ENCODE results near the gene DENND1A.
"Not testable (repeated sequence)": the region's sequence is repeated elsewhere in the genome, so short reads cannot be mapped to it uniquely, and the experiment has no call there.

The DENND1A gene

DNA sequence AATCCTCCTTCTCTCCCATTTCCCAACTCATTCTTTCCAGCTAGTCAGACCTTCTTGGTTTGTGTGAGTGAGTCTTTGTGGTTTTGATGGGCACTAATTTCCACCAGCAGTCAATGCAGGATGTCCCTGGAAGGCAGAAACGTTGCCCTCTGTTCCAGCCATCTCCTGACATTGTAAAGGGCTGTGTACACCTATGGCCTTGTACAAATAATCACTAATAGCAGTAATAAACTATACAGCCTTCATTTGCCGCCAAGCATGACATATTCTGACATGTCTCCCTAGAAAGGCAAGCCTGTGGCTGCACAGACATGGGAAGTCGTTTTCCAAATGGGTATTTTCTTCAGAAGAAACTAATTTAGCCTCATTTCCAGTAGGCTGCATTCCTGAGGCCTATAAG lies 18.4 kb upstream of the DENND1A start:
- DNase-seq (ENCODE audit: low read depth), result no peak

DNA sequence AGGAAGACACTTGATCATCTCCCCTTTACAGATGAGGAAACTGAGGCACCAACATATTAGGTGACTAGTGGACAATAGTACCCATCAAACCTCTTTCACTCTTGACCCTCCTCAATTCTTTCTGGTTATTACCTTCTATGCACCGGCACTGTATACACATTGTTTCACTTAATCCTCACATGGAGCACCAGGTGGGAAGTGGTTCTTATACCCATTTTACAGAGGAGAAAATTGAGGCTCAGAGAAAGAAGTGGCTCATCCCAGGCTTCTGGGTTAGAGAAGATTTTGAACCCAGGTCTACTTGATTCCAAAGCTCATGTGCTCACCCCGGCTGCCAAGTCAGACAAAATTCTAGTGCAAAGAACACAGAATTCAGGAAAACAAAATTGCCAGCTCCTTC lies 17.4 kb upstream of the DENND1A start:
- no peak for DNase-seq (ENCODE audit: low read depth)

DNA sequence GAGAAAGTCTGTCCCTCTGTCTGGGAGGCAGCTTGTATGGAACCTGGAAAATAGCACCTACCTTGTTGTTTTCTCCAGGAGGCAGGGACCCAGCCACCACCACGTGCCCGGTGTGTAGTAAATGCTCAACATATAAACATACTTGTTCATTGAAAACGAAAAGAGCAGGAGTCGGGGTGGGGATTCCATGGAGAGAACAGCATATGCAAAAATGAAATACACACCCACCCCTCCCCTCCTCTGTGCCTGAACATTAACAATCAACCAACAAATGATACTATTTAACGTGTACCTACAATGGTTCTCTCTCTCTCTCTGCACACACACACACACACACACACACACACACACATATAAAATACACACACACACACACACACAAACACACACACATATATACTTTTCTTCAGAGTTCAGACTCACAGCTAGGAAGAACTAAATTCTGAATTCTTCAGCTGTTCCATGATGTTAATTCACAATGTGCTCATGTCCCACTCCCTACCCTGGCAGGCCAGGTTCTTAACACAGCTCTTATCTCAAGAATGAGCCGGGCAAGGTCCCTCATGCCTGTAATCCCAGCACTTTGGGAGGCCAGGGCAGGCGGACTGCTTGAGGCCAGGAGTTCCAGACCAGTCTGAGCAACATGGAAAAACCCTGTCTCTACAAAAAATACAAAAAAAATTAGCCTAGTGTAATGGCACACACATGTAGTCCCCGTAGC lies 16.3 kb upstream of the DENND1A start:
- no peak for DNase-seq (ENCODE audit: low read depth)

DNA sequence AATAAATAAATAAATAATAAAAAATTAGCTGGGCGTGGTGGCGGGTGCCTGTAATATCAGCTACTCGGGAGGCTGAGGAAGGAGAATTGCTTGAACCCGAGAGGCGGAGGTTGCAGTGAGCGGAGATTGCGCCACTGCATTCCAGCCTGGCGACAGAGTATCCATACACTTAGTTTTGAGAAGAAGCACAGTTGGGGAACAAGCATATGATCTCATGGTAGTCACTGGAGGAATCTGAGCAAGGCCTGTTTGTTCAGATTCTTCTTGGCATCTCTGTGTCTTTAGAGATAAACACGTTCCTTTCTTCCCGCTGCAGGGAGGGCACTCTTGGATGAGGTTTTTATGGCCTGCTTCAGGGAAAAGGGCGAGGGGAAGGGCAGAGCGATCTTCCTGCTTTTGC lies 15.6 kb upstream of the DENND1A start:
- no peak for DNase-seq (ENCODE audit: low read depth)

DNA sequence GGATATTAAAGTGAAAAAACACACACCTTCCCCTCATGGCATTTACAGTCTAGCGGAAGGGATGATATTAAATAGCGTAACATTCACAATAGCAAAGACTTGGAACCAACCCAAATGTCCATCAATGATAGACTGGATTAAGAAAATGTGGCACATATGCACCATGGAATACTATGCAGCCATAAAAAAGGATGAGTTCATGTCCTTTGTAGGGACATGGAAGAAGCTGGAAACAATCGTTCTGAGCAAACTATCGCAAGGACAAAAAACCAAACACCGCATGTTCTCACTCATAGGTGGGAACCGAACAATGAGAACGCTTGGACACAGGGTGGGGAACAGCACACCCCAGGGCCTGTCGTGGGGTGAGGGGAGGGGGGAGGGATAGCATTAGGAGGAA lies 14.5 kb upstream of the DENND1A start:
- DNase-seq (ENCODE audit: low read depth), result not testable (repeated sequence)

DNA sequence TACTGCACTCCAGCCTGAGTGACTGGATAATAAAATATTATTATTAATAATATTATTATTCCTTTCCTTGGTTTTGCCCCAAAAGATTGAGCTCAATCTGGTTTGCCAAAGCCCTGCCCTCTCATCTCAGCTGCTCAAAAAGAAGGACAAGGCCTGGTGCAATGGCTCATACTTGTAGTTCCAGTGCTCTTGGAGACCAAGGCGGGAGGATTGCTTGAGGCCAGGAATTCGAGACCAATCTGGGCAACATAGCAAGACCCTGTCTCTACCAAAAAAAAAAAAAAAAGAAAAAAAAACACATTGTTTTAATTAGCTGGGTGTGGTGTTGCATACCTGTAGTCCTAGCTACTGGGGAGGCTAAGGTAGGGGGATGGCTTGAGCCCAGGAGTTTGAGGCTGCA lies 13.7 kb upstream of the DENND1A start:
- no peak for DNase-seq (ENCODE audit: low read depth)

DNA sequence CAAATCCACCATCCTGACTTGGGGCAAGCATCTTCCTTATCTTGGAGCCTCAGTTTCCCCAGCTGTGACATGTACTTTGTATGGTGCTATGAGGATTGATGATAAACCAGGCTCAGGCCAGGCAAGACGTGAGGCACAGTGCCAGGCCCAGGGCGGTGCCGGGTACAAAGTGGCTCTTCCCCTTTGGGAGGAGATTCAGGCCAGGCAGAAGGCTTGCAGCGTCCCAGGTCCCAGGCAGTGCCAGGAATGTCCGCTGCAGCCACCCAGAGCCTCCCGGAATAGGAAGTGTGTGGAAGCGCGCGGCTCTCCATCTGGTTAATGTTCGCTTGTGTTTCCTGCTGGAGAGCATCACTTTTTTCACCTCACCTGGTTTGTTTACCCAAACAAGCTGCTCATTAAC lies 12.6 kb upstream of the DENND1A start:
- DNase-seq (ENCODE audit: low read depth), result no peak

DNA sequence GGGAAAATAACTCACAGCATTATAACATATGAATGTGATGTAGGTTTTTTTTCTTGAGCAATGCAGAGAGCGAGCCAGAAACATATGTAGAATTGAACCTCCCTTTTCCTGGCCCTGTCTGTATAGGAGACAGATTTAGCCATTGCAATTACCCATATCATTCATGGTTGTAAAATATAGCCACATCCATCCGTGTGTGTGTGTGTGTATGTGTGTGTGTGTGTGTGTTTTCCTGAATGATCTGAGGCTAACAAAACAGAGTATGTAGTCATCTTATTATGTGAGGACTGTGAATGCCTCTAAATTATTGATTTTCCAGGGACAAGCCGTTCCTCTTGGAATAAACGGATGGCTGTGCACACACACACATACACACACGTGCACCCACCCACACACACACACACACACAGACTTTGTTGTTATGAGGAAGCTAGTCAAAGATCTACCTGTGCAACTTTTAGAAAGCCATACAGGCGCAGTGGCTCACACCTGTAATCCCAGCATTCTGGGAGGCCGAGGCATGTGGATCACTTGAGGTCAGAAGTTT lies 11.7 kb upstream of the DENND1A start:
- DNase-seq (ENCODE audit: low read depth), result no peak

DNA sequence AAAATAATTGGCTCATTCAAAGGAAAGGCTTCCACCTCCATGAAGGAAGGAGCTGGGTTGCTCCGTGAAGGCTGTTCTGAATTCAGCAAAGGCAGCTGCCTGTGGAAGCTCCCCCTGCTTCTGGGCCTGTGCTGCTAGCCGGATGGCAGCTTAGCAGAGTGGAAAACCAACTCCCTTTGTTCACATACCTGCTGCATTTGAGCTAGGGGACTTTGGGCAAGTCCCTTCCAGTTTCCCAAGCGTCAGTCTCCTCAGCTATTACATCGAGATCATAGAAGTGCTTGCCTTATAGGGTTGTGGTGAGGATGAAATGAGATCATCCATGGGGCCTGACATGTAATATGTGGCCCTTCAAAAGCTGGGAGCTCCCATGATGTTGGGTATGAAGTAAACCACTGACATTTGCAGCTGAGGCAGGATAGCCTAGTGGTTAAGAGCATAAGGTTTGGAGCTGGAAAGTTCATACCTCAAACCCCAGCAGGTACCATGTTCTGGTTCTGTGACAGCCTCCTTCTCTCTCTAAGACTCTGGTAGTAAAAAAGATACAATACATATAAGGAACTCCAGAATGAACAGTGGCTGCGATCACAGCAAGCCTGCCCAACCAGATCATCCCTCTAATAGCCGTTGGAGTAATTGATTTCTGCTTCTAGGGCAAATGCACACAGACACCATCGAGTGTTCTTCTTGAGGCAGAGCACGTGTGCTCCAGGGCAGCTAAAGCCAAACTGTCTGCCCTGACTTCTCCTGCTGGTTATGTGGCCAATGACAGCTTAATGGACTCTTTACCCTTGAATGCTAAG lies 11.0 kb upstream of the DENND1A start:
- DNase-seq (ENCODE audit: low read depth), result no peak

DNA sequence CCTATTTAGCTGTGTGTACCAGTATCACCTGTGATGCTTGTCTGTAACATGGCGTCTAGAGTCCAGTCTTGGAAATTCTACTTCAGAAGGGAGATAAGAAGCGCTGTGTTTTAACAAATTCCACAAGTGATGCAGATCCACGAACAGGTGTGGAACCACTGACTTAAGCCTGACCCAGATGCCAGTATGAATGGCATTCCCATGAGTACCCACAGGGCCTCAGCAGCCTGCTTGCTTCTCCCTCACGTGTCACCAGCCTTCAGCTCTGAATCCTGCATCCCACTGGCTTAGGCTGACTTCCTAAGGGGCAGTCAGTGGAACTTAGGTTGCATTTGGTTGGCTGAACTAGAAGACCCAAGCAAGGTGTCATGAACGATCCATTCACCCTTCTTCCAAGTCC lies 8.5 kb upstream of the DENND1A start:
- DNase-seq (ENCODE audit: low read depth), result no peak

DNA sequence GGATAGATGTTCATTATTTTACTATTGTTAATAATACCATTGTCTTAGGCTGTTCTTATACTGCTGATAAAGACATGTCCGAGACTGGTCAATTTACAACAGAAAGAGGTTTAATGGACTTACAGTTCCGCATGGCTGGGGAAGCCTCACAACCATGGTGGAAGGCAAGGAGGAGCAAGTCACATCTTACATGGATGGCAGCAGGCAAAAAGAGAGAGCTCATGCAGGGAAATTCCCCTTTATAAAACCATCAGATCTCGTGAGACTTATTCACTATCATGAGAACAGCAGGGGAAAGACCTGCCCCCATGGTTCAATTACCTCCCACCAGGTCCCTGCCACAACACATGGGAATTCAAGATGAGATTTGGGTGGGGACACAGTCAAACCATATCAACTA lies 6.6 kb upstream of the DENND1A start:
- DNase-seq (ENCODE audit: low read depth), result not testable (repeated sequence)

DNA sequence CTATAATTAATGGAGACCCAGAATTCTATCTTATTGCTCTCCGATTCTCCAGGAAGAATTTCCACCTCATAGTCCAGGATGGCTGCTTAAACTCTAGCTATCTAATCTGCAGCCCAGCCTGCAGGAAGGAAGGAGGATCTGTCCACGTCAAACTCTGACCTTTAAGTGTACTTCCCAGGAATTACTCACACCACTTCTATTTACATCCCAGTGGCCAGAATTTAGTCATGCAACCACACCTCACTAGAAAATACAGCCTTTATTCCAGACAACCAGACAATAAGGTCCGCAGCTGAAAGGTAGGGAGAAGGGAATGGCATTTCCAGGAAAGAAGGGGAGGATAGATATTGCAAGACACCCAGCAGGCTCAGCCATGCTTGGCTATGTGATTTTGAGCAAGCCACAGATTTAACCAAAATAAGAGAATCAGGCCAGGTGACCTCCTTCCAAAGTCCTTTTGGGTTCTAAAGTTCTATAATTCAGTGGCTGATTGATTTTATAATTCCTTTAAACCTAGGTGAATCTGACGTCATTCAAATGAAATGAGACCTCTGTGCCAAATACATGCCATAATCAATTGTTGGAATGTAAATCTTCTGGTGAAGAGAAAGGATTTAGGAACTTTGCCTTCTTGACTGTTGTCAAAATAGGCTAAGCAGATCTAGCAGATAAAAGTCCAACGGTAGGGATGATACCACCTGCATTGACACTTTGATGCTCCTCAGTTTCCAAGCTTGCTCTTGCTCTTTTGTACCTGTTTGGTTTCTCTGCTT lies 3.7 kb upstream of the DENND1A start:
- no peak for DNase-seq (ENCODE audit: low read depth)

DNA sequence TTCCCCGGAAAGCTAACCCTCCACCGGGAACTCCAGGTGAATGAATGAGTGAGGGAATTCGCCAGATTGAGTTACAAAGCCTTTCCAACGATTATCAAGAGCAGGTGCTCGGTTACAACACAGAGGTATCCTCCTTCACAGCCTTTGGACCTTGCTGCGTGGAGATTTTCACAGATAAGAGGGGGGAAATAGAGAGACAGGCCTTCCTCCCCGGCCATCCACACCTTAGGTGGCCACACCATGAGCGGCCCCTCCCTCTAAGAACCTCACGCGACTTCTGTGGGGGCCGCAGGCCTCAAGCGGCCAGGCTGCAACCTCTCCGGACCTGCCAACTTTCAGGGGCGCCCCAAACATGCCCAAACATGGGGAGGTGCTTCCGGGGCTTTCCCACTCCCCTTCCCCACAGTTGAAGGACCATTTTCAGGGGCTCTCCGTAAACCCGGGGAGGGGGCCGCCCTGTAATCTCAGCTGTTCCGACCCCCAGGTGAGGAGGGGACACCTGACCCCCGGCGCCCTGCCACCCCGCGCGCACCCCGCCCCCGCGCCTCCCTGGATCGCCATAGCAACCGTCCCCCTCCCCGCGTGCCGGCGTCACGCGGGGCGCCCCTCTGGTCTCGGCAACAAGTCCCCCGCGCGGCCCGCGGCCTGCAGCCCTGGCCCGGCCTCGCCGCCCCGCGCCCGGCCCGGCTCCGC lies 603 bp downstream of the DENND1A start:
- DNase-seq (ENCODE audit: low read depth), result peak; percentile 28

DNA sequence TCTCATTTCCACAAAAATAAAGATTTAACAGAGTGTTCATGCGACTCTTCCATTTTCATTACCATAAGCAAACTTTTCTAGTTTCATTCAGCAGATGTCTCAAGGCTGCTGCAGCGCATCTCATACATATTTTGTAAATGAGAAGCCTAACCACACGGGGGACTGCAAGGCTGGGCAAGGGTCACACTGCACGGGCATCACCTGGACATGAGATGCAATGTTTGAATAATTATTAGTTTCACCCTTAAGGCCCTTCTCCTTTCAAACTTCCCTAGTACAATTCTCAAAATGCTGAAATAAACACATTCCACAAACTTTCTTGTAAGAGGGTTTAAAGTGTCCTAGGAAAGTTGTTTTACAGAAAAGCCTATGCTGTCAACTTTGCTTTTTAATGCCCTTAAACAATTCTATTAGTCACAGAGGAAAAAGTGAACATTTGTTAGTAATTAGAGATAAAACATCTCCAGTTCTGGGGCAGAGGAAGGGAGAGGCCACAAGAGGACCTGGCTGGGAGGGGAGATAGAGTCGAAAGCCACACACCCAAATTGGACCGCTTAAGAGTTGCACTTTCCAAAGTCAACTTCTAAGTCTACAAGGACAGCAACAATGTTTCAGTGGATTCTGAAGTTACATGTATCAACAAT lies 1.3 kb downstream of the DENND1A start:
- DNase-seq (ENCODE audit: low read depth), result no peak

DNA sequence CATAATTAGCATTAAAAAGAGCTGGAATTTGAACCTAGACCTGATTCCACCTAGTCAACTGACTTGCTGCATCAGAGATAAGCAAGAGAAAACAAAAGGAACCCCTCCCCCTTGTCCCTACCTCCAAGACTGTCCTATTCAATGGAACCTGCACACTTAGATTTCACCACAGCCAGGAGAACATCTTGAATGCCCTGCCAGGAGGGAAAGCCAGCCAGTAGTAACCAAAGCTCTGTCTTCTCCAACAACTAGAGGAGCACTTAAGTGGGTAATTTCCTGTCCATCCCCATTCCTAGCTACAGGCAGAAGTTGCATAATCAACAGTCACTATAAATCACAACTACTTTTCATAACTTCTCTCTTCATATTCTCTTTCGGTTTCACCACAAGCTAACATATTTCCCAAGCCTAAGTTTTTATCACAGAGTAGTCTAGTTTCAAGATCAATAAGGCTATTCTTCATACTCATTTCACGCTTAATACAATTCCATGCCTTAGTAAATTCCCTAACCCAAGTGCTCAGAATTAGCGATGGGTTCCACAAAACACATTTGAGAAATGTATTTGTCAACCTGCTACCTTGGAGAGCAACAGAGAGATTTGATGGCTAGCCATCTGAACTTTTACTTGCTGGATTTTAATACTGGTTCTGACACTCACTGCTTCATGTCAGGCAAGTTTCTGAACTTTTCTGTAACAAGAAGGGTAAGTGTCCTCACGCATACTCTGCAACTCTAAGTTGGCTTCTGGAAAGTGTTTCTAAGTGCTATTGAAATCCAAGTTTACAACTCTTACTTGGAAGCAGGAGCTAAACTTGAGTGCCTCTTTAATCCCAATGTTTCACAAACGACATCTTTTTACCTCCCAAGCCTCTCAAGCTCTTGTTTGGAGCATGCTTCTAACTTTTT lies 2.0 kb downstream of the DENND1A start:
- DNase-seq (ENCODE audit: low read depth), result no peak

DNA sequence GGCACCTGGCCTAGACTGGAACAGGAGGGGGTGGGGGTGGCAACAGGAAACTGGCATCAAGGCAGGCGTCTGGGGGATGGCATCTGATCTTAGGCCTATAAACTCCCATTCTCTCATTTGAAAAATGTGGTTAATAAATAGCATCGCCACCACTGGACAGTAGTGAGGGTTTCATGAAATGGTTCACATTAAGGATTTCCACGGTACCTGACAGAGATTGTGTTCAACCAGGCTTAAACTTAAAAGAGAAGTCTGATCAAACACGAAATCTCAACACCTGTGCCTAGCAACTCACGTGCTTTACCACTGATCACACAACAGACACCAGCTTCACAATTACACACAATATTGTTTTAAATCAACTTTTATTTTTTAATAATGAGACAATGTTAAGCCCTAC lies 3.0 kb downstream of the DENND1A start:
- no peak for DNase-seq (ENCODE audit: low read depth)

DNA sequence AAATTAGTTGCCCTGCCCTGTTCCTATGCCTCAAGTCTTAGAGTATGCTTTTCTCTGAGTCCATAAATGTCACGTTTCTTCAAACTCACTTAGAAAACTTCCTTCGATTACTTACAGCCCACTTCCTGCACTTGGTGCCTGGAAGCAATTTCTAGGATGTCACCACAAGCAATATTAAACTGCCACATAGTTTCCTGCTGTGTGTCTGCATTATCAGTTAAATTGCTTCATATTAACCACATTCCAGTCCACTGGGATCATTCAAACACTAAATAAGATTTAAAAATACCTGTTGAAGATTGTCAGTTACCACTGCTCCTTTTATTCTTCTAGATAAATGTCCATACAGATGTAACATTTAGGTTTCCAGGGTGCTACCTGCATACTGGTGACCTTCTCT lies 4.1 kb downstream of the DENND1A start:
- no peak for DNase-seq (ENCODE audit: low read depth)

DNA sequence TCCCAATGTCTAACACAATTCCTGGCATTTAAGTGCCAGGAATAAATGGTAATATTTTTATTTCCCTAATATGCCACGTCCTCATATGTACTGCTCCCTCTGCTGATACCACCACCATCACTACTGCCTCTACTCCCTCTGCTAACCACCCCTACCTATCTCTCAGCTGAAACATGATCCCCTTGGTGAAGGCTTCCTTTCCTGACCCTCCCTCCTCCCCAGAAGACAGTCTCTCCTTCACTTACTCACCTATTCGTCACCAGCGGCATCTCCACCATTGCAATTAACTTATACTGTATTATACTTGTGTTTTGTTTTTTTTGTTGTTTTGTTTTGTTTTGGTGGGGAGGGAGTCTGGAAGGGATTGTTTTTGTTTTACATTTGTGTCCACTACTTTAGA lies 4.8 kb downstream of the DENND1A start:
- DNase-seq (ENCODE audit: low read depth), result no peak

DNA sequence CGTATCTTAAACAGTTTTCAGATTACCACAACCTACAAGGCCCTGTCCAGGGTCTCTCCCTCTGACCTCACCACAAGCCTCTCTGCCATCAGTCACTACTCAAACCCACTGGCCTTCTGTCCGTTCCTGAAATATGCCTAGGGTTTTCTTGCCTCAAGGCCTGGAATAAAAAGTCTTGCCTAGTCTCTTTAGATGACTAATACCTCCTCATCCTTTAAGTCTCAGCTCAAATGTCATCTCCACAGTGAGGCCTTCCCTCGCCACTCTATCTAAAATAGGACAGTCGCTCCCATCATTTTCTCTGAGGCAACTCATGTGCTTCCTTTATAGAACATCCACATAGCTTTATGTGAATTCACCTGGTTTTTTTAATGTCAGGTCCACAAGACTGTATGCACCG lies 5.2 kb downstream of the DENND1A start:
- DNase-seq (ENCODE audit: low read depth), result no peak

DNA sequence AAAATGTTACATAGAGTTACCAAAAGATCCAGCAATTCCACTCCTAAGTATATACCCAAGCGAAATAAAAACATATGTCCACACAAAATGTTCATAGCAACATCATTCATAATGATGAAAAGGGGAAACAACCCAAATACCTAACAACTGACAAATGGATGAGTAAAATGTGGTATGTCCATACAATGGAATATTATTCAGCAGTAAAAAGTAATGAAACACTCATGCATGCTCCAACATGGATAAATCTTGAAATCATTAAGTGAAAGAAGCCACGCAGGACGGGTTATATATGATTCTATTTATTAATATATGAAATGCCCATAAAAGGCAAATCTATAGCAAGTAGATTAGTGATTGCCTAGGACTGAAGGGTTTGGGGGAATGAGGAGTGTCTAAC lies 6.0 kb downstream of the DENND1A start:
- no peak for DNase-seq (ENCODE audit: low read depth)

DNA sequence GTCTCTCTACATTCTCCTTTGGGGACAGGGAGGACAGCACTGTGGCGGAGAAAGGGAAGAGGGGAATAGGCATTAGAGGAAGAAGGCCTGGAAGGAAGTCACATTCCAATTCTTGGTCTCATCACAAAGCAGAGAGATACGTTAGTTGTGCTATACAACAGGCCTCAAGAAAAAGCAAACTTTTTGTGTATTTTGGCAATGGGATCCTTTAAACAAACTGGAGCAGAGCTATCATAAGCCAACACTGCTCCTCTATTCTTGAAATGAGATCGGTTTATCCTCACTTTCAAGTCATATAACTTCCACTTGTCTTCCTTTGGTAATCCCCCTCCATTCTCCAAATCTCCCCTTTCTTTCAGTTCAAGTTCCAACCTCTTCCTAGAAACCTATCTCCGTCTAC lies 6.5 kb downstream of the DENND1A start:
- DNase-seq (ENCODE audit: low read depth), result no peak

Data from stimulated activated CD8-positive, alpha-beta memory T cell treated with anti-CD3 and anti-CD28 coated beads, Interleukin-12 subunit alpha, Interleukin-12 subunit beta, amount 100 ng/mL, for 4 hours (primary cell).